Endothelial cell of umbilical vein (primary cell): Measurements from ENCODE around the gene SH3RF3.

Experiments
- CTCF ChIP-seq, 2 donors: IDR thresholded peaks; 1 replicate in 1 of 2; 2 replicates in 1 of 2; pipeline ENCODE4 v1.5.1; 2011; ENCODE audit warnings: low read length in 2 of 2, mild to moderate bottlenecking in 2 of 2, moderate library complexity in 2 of 2, control low read depth in 1 of 2, inconsistent platforms in 1 of 2, low read depth in 1 of 2; ENCODE audit not compliant: insufficient read depth in 1 of 2; ENCODE audit errors: extremely low read depth in 1 of 2
- EZH2 ChIP-seq: IDR thresholded peaks from 2 replicates; pipeline ENCODE4 v1.6.1; 2012; ENCODE audit warnings: borderline replicate concordance, low read depth, mild to moderate bottlenecking, moderate library complexity, low read length, inconsistent platforms; ENCODE audit not compliant: severe bottlenecking
- FOS ChIP-seq: IDR thresholded peaks from 2 replicates; pipeline ENCODE4 v1.6.1; 2011; ENCODE audit warnings: mild to moderate bottlenecking, low read length, moderate library complexity, borderline replicate concordance; ENCODE audit not compliant: insufficient read depth
- GATA2 ChIP-seq: IDR thresholded peaks from 2 replicates; pipeline ENCODE4 v1.7.0; 2011; ENCODE audit warnings: low read depth, mild to moderate bottlenecking, moderate library complexity, mixed read lengths, low read length; ENCODE audit not compliant: insufficient read length, insufficient read depth
- JUN ChIP-seq: IDR thresholded peaks from 2 replicates; pipeline ENCODE4 v1.6.1; 2011; ENCODE audit warnings: borderline replicate concordance, low read depth; ENCODE audit not compliant: insufficient read length, insufficient read depth
- MAX ChIP-seq: IDR thresholded peaks from 2 replicates; pipeline ENCODE4 v1.6.1; 2011; ENCODE audit not compliant: insufficient read depth, insufficient read length
- MYC ChIP-seq: IDR thresholded peaks from one replicate; pipeline ENCODE4 v1.6.1; 2011; ENCODE audit warnings: mild to moderate bottlenecking, low read depth, low read length
- POLR2A ChIP-seq: IDR thresholded peaks from 2 replicates; pipeline ENCODE4 v1.6.1; 2012; ENCODE audit warnings: low read depth, mild to moderate bottlenecking, control low read depth, low read length
- POLR2AphosphoS5 ChIP-seq: IDR thresholded peaks from 2 replicates; pipeline ENCODE4 v1.6.1; 2012; ENCODE audit warnings: low read depth, mild to moderate bottlenecking, control low read depth, low read length, moderate library complexity; ENCODE audit not compliant: insufficient read depth

- TF ChIP-seq CTCF (IDR thresholded peaks at IDR 0.05; ENCODE audit: extremely low read depth in 1 of 2, insufficient read depth in 1 of 2, low read depth in 1 of 2, low read length in 2 of 2), result no peak
- TF ChIP-seq POLR2A, result no peak
- TF ChIP-seq POLR2AphosphoS5, result no peak
- TF ChIP-seq EZH2, result no peak
- no peak for TF ChIP-seq MAX
- TF ChIP-seq JUN, result no peak
- TF ChIP-seq MYC, result no peak
- no peak for TF ChIP-seq GATA2
- TF ChIP-seq FOS, result no peak
These were observed 364.4 kb downstream of the SH3RF3 start for GRCh38 chr2:109493176-109493935.
